Measurements from ENCODE around the gene MEI4.
A peak's percentile ranks its signal among the peaks of the same experiment; 100 is the strongest.
"Not testable (repeated sequence)": the region's sequence is repeated elsewhere in the genome, so short reads cannot be mapped to it uniquely, and the experiment has no call there.

Gene MEI4

GRCh38 chr6:77633993-77634715, 18.7 kb upstream of the MEI4 start:
- no peak overlapping the region for H3K4me3 ChIP-seq (ENCODE audit: low read length in 2 of 2)

DNA sequence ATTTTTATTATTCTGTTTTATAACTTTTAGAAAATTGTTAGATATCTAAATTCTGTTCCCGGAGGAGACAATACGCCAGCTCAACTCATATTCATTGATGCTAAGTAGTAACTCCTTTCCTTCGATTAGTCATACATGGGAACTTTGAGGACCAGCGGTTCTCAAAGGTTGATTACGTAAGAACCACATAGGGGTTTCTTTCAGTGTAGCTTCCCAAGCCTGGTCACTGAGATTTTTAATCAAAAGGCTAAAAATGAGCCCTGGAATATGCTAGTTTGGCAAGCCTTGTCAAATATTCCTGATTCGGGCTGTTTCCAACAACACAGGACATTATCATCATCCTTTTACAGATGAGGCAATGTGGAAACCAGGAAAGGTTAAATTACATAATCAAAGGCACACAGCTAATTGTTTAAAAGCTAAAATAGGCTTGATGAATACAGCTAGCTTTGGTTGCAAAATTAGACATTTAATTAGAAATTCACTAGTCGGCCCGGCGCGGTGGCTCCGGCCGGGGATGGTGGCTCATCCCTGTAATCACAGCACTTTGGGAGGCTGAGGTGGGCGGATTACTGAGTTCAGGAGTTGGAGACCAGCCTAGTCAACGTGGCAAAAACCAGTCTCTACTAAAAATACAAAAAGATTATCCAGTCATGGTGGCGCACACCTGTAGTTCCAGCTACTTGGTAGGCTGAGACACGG, 14.6 kb upstream of the MEI4 start:
- no peaks in the 10 kb centered on the region for H3K36me3 ChIP-seq (ENCODE audit: control insufficient read depth in 2 of 2, insufficient read depth in 2 of 2, low read length in 2 of 2)
- H3K4me1 ChIP-seq (ENCODE audit: control insufficient read depth in 2 of 2, insufficient read depth in 2 of 2, low read length in 2 of 2), result no peaks in the 10 kb centered on the region
- no peak overlapping the region for H3K4me3 ChIP-seq (ENCODE audit: low read length in 2 of 2)
- no peak overlapping the region for H3K27ac ChIP-seq (ENCODE audit: low read depth in 2 of 2, low read length in 2 of 2)
- no peaks in the 10 kb centered on the region for H3K27me3 ChIP-seq (ENCODE audit: control insufficient read depth in 2 of 2, insufficient read depth in 2 of 2, low read length in 2 of 2)
- H3K9ac ChIP-seq (ENCODE audit: low read depth in 1 of 2, low read length in 2 of 2), result no peak overlapping the region
- no peaks in the 10 kb centered on the region for H3K9me3 ChIP-seq (ENCODE audit: control insufficient read depth in 2 of 2, low read length in 2 of 2)

More at GRCh38 chr6:77633993-77634715, 18.7 kb upstream of the MEI4 start:
- H3K9me3 ChIP-seq (ENCODE audit: control insufficient read depth in 2 of 2, low read length in 2 of 2), result no peaks in the 10 kb centered on the region
- H3K27me3 ChIP-seq (ENCODE audit: control insufficient read depth in 2 of 2, insufficient read depth in 2 of 2, low read length in 2 of 2), result no peaks in the 10 kb centered on the region
- H3K4me1 ChIP-seq (ENCODE audit: control insufficient read depth in 2 of 2, insufficient read depth in 2 of 2, low read length in 2 of 2), result no peaks in the 10 kb centered on the region
- H3K27ac ChIP-seq (ENCODE audit: low read depth in 2 of 2, low read length in 2 of 2), result no peak overlapping the region
- H3K36me3 ChIP-seq (ENCODE audit: control insufficient read depth in 2 of 2, insufficient read depth in 2 of 2, low read length in 2 of 2), result no peaks in the 10 kb centered on the region
- no peak overlapping the region for H3K9ac ChIP-seq (ENCODE audit: low read depth in 1 of 2, low read length in 2 of 2)

GRCh38 chr6:77644102-77644705, 8.6 kb upstream of the MEI4 start:
- Histone ChIP-seq H3K36me3 (ENCODE audit: control insufficient read depth in 2 of 2, insufficient read depth in 2 of 2, low read length in 2 of 2) (no peaks in the 10 kb centered on the region), H3K9ac (ENCODE audit: low read depth in 1 of 2, low read length in 2 of 2) (no peak overlapping the region), H3K9me3 (ENCODE audit: control insufficient read depth in 2 of 2, low read length in 2 of 2) (no peaks in the 10 kb centered on the region), H3K27me3 (ENCODE audit: control insufficient read depth in 2 of 2, insufficient read depth in 2 of 2, low read length in 2 of 2) (no peaks in the 10 kb centered on the region), H3K27ac (ENCODE audit: low read depth in 2 of 2, low read length in 2 of 2) (no peak overlapping the region), H3K4me3 (ENCODE audit: low read length in 2 of 2) (no peak overlapping the region), H3K4me1 (ENCODE audit: control insufficient read depth in 2 of 2, insufficient read depth in 2 of 2, low read length in 2 of 2) (no peaks in the 10 kb centered on the region)

GRCh38 chr6:77650098-77650663, 2.7 kb upstream of the MEI4 start:
- no peak overlapping the region for H3K27ac ChIP-seq (ENCODE audit: low read depth in 2 of 2, low read length in 2 of 2)
- H3K9ac ChIP-seq (ENCODE audit: low read depth in 1 of 2, low read length in 2 of 2), result no peak overlapping the region
- H3K4me3 ChIP-seq (ENCODE audit: low read length in 2 of 2), result peak overlapping the region in 1 of 2 donors; percentile 20

GRCh38 chr6:77653816-77654215, 977 bp downstream of the MEI4 start:
- Histone ChIP-seq H3K4me1 (ENCODE audit: control insufficient read depth in 2 of 2, insufficient read depth in 2 of 2, low read length in 2 of 2) (no peaks in the 10 kb centered on the region), H3K9ac (ENCODE audit: low read depth in 1 of 2, low read length in 2 of 2) (no peak overlapping the region), H3K4me3 (ENCODE audit: low read length in 2 of 2) (no peak overlapping the region), H3K27ac (ENCODE audit: low read depth in 2 of 2, low read length in 2 of 2) (no peak overlapping the region), H3K9me3 (ENCODE audit: control insufficient read depth in 2 of 2, low read length in 2 of 2) (no peaks in the 10 kb centered on the region), H3K36me3 (ENCODE audit: control insufficient read depth in 2 of 2, insufficient read depth in 2 of 2, low read length in 2 of 2) (no peaks in the 10 kb centered on the region), H3K27me3 (ENCODE audit: control insufficient read depth in 2 of 2, insufficient read depth in 2 of 2, low read length in 2 of 2) (no peaks in the 10 kb centered on the region)

More at GRCh38 chr6:77650098-77650663, 2.7 kb upstream of the MEI4 start:
- Histone ChIP-seq H3K36me3 (ENCODE audit: control insufficient read depth in 2 of 2, insufficient read depth in 2 of 2, low read length in 2 of 2) (no peaks in the 10 kb centered on the region), H3K9me3 (ENCODE audit: control insufficient read depth in 2 of 2, low read length in 2 of 2) (no peaks in the 10 kb centered on the region), H3K27me3 (ENCODE audit: control insufficient read depth in 2 of 2, insufficient read depth in 2 of 2, low read length in 2 of 2) (no peaks in the 10 kb centered on the region), H3K4me1 (ENCODE audit: control insufficient read depth in 2 of 2, insufficient read depth in 2 of 2, low read length in 2 of 2) (no peaks in the 10 kb centered on the region)

DNA sequence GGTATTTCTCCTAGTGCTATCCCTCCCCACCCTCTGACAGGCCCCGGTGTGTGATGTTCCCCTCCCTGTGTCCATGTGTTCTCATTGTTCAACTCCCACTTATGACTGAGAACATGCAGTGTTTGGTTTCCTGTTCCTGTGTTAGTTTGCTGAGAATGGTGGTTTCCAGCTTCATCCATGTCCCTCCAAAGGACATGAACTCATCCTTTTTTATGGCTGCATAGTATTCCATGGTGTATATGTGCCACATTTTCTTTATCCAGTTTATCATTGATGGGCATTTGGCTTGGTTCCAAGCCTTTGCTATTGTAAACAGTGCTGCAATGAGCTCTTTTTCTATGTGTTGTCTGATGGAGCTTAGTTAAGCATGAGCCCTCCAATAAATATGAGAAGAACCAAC, 2.2 kb downstream of the MEI4 start:
- H3K27me3 ChIP-seq (ENCODE audit: control insufficient read depth in 2 of 2, insufficient read depth in 2 of 2, low read length in 2 of 2); H3K27ac ChIP-seq (ENCODE audit: low read depth in 2 of 2, low read length in 2 of 2); H3K4me1 ChIP-seq (ENCODE audit: control insufficient read depth in 2 of 2, insufficient read depth in 2 of 2, low read length in 2 of 2); H3K9me3 ChIP-seq (ENCODE audit: control insufficient read depth in 2 of 2, low read length in 2 of 2); H3K4me3 ChIP-seq (ENCODE audit: low read length in 2 of 2); H3K9ac ChIP-seq (ENCODE audit: low read depth in 1 of 2, low read length in 2 of 2); H3K36me3 ChIP-seq (ENCODE audit: control insufficient read depth in 2 of 2, insufficient read depth in 2 of 2, low read length in 2 of 2): not testable (repeated sequence)

DNA sequence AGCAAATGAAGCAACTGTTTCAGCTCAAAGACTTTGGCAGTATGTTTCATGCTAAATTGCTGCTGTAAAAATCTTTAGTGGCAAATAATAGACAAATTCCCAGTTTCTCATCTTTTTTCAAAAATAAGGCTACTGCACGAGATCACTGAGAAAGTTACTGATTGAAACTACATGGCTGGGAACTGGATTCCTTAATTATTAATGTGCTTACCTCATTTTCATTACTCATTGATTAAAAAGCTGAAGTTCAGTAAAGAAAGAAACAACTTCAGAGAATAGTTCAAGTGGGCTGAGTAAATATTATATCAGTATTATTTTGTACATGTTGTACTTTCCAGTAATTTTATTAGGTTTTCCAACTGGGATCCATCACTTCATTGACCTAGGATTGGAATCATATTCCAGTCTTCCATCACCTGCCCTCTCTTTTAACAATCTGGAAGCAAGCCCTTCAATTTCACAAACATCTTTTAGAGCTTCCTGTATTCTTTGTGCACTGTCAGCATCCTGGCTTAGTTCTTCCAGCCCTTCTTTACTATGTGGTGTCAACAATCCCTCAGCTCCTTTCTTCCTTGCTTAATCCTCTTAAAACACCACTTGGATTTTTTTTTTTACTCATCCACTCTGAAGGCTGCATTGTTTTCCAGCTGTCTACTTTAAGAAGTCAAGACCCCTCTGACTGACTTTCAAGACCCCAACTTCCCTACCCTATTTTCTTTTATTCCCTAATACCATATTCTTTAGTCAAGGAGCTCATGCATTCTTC, 4.3 kb downstream of the MEI4 start:
- no peaks in the 10 kb centered on the region for H3K36me3 ChIP-seq (ENCODE audit: control insufficient read depth in 2 of 2, insufficient read depth in 2 of 2, low read length in 2 of 2)
- no peaks in the 10 kb centered on the region for H3K4me1 ChIP-seq (ENCODE audit: control insufficient read depth in 2 of 2, insufficient read depth in 2 of 2, low read length in 2 of 2)
- no peaks in the 10 kb centered on the region for H3K9me3 ChIP-seq (ENCODE audit: control insufficient read depth in 2 of 2, low read length in 2 of 2)
- H3K4me3 ChIP-seq (ENCODE audit: low read length in 2 of 2), result no peak overlapping the region
- H3K27ac ChIP-seq (ENCODE audit: low read depth in 2 of 2, low read length in 2 of 2), result no peak overlapping the region
- no peak overlapping the region for H3K9ac ChIP-seq (ENCODE audit: low read depth in 1 of 2, low read length in 2 of 2)
- H3K27me3 ChIP-seq (ENCODE audit: control insufficient read depth in 2 of 2, insufficient read depth in 2 of 2, low read length in 2 of 2), result no peaks in the 10 kb centered on the region

DNA sequence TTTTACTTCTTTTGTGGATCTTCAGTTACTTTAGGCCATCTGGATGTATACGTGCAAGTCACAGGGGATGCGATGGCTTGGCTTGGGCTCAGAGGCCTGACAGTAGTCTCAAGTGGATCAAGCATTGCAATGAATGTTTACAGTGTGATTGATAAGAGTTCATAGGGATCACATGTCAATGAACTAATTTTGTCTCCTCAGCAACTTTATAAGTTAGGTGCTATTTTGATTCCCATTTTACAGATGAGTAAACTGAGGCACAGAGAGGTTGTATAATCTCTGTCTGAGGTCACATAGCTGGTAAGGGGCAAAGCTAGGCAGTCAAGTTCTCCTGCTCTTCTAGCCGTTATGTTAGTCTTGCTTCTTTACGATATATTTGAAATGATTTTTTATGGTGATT, 13.5 kb downstream of the MEI4 start:
- H3K27ac ChIP-seq (ENCODE audit: low read depth in 2 of 2, low read length in 2 of 2), result no peak overlapping the region
- H3K9me3 ChIP-seq (ENCODE audit: control insufficient read depth in 2 of 2, low read length in 2 of 2), result no peaks in the 10 kb centered on the region
- H3K9ac ChIP-seq (ENCODE audit: low read depth in 1 of 2, low read length in 2 of 2), result no peak overlapping the region
- no peaks in the 10 kb centered on the region for H3K4me1 ChIP-seq (ENCODE audit: control insufficient read depth in 2 of 2, insufficient read depth in 2 of 2, low read length in 2 of 2)
- H3K4me3 ChIP-seq (ENCODE audit: low read length in 2 of 2), result no peak overlapping the region
- H3K36me3 ChIP-seq (ENCODE audit: control insufficient read depth in 2 of 2, insufficient read depth in 2 of 2, low read length in 2 of 2), result no peaks in the 10 kb centered on the region
- H3K27me3 ChIP-seq (ENCODE audit: control insufficient read depth in 2 of 2, insufficient read depth in 2 of 2, low read length in 2 of 2), result no peaks in the 10 kb centered on the region

- no peaks in the 10 kb centered on the region for H3K4me1 ChIP-seq (ENCODE audit: control insufficient read depth in 2 of 2, insufficient read depth in 2 of 2, low read length in 2 of 2)
- no peaks in the 10 kb centered on the region for H3K36me3 ChIP-seq (ENCODE audit: control insufficient read depth in 2 of 2, insufficient read depth in 2 of 2, low read length in 2 of 2)
- H3K9me3 ChIP-seq (ENCODE audit: control insufficient read depth in 2 of 2, low read length in 2 of 2), result no peaks in the 10 kb centered on the region
- no peak overlapping the region for H3K9ac ChIP-seq (ENCODE audit: low read depth in 1 of 2, low read length in 2 of 2)
- no peak overlapping the region for H3K4me3 ChIP-seq (ENCODE audit: low read length in 2 of 2)
- H3K27me3 ChIP-seq (ENCODE audit: control insufficient read depth in 2 of 2, insufficient read depth in 2 of 2, low read length in 2 of 2), result no peaks in the 10 kb centered on the region
- no peak overlapping the region for H3K27ac ChIP-seq (ENCODE audit: low read depth in 2 of 2, low read length in 2 of 2)
Observed at GRCh38 chr6:77666846-77667245, 14.0 kb downstream of the MEI4 start.

Data from mucosa of rectum (tissue), 2 donors.